ENCODE data around the gene CLCN4.

GRCh38 chrX:10165580-10166247, 8.9 kb downstream of the CLCN4 start:
- TF ChIP-seq POLR2AphosphoS5 (IDR thresholded peaks at IDR 0.05) (no peak), CTCF (IDR thresholded peaks at IDR 0.05) (no peak), POLR2A (IDR thresholded peaks at IDR 0.05) (no peak)
